SIG-M5 treated with dmso at 0.1 percent for 504 hours (cell line): ENCODE measurements around the gene DDX5.
A peak's percentile ranks its signal among the peaks of the same experiment; 100 is the strongest.
"Not testable (repeated sequence)": the region's sequence is repeated elsewhere in the genome, so short reads cannot be mapped to it uniquely, and the experiment has no call there.

ENCODE experiments used
- DNase-seq: peaks from one replicate; lab custom pipeline; 2025; ENCODE audit not compliant: unreplicated experiment; lab: John Stamatoyannopoulos, UW

The DDX5 gene

DNA sequence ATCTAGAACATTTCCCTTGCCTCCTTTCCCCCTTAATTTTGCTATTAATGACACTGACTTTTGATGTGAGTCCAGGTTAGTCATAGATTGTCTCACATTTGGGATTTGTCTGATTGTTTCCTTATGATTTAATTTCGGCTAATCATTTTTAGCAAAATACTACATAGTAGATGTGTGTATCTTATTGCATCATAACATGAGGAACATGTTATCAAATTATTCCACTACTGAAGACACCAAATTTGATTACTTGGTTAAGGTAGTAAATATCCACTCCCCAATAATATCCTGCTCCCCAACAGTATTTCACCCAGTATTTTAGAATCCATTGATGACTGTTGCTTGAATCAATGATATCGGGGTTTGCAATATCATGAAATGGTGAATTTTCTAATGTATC is 12.0 kb downstream of the DDX5 start:
- DNase-seq: no peak

DNA sequence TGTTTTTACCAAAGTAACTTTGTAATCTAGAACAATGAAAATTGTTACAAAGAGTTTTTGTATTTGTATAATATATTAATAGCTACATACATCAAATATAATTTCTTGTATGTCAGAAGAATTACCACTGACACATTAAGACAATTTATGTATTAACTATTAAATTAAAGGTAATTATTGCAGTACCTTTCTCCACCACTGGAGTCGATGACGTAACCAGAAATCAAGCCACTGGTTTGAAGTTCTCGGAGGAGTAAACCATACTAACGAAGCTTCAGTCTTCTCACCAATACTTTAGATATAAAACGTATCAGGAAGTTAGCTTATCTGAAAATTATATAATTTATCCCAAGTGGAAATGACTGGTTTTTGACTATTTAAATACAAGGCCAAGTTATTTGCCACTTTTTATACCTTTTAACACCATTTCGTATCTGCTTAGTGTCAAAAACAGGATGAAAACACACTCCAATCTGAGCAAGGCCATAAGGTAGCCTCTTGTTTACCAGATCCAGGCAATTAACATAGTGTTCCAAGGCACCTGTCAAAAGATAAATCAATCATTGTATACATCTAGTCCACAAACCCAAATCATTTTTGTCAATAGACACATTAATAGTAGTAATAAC is 13.5 kb downstream of the DDX5 start:
- DNase-seq: no peak

GRCh38 chr17:64491994-64492393 is 14.1 kb downstream of the DDX5 start:
- no peak for DNase-seq

GRCh38 chr17:64491034-64491860 is 14.8 kb downstream of the DDX5 start:
- peak; percentile 55 for DNase-seq

GRCh38 chr17:64488301-64488700 is 17.8 kb downstream of the DDX5 start:
- no peak for DNase-seq

- DNase-seq: no peak
Measured at GRCh38 chr17:64484380-64484779, 21.7 kb downstream of the DDX5 start.

DNA sequence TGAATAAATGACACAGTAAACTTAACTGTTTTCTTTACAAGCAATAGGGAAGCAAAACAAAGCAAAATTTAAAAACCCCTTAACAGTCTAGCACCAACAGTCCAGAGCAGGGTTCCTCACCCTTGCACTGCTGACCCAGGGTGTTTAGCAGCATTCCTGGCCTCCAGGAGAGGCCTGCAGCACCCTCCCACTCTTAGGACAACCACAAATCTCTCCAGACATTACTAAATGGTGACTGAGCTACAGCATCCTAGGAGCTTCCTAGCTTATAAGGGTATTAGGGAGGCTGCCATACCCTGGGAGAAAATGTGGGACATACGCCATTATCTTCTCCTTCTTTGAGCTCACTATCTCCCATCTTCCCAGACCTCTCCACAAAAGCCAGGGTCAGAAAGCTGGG is 25.1 kb downstream of the DDX5 start:
- no peak for DNase-seq

DNA sequence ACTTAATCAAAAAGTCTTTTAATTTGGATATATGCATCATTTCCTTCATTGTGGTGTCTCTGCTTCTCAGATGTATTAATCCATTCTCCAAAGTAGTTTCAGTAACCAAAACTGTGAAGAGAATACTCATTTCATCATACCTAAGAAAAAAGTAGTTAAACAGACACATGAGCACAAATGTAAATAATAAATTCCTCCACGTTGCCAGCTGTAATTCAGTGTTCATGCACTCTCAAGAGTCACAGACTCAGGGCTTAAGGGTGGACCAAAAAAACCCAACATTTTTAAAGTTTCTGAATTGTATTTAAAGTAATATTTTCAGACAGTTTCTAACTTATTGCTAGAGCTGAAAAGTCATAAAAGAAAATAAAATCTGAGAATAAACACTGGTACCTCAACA is 28.2 kb downstream of the DDX5 start:
- no peak for DNase-seq

DNA sequence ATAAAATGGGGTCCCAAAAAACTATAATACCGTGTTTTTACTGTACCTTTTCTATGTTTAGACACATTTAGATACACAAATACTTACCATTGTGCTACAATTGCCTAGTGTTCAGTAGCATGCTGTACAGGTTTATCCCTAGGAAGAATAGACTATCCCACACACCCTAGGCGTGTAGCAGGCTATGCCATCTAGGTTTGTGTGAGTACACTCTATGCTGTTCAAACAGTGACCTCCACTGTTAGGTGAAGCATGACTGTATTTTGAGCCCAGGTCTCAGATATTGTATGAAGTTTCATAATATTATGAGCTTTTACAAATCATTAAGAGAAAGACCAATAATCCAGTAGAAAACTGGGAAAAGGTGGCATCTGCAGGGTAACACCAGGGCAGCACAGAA is 33.5 kb downstream of the DDX5 start:
- DNase-seq: peak; percentile 14

DNA sequence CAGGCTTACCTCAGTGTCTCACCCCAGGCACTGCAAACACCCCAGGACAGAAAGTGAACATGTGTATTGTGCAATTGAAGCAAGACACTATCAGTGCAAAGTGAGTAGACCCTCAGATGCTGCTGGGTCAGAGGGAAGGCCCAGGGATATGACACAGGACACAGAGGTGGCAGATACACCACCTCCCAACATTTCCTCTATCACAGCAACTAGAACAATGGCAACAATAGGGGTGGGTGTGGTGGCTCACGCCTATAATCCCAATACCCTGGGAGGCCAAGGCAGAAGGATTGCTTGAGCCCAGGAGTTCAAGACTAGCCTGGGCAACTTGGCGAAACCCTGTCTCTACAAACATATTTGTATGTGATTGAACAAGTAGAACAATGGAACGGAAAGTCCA is 34.6 kb downstream of the DDX5 start:
- no peak for DNase-seq

- no peak for DNase-seq
Measured at GRCh38 chr17:64470625-64471024, 35.5 kb downstream of the DDX5 start.

GRCh38 chr17:64466834-64467233 is 39.3 kb downstream of the DDX5 start:
- not testable (repeated sequence) for DNase-seq

DNA sequence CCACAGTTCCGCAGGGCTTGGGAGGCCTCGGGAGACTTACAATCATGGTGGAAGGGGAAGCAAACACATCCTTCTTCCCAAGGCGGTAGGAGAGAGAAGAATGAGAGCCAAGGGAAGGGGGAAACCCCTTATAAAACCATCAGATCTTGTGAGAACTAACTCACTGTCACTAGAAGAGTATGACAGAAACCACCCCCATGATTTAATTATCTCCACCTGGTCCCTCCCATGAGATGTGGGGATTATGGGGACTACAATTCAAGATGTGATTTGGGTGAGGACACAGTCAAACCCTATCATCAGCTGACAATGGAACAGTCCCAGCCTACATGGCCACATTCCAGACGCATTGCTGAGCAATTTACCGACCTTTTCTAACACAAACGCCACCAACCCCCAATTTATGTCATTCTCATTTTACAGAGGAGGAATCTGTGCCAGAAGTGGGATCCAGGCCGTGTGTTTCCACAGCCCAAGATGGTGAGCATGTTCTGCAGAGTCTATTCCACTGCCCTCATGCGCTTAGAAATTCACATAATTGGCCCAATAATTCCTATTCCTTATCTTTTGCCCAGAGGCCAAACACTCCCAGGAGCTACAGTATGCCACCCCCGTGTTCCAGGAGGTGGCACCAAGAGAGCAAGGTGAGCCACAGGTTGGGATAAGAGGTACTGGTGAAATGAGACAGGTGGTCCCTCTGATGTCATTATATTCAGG is 39.9 kb downstream of the DDX5 start:
- no peak for DNase-seq

GRCh38 chr17:64461788-64462187 is 44.3 kb downstream of the DDX5 start:
- no peak for DNase-seq

DNA sequence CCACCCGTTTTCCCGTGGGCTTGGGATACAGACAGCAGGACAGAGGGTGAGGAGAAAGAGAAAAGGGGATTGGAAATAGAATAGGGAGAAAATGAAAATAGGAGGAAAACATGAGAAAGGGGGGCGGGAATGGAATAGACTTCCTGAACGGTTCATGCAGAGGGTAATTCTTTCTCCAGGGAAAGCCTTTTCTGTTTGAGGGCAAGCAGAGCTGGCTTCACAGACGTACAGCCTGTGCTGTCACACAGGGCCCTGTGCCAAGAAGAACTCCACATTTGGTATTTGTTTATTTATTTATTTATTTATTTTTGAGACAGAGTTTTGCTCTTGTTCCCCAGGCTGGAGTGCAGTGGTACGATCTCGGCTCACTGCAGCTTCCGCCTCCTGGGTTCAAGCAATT is 45.1 kb downstream of the DDX5 start:
- DNase-seq: no peak

DNA sequence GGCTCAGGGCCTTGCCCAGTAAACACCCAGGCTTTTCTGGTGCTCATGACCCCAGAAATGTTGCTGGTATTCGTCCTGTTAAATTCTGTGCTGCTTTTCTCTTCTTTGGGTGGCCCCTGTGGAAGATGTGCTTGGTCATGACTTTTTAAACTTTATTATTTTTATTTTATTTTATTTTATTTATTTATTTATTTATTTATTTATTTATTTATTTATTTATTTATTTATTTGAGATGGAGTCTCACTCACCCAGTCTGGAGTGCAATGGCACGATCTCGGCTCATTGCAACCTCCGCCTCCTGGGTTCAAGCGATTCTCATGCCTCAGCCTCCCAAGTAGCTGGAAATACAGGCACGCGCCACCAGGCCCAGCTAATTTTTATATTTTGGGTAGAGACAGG is 46.3 kb downstream of the DDX5 start:
- DNase-seq: not testable (repeated sequence)

- peak; percentile 12 for DNase-seq
Measured at GRCh38 chr17:64459284-64459747, 46.8 kb downstream of the DDX5 start.

DNA sequence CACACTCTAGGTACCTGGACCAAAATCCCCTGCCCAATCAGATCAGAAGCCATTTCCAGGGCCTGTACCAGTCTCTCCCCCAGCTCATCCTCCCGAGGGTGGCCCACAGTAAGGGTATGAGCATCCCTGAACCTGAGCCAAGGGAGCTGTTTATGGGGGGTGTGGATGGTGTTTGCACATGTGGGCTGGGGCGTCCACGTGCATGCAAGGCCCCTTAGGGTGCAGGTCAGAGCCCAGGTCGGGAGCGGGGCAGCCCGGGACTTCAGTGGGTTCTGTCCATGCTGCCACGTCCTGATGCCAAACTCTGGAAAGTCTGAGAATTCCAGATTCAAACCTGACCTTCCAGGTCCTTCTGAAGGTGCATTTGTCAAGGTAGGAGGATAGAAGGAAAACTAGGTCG is 47.3 kb downstream of the DDX5 start:
- no peak for DNase-seq

- no peak for DNase-seq
Measured at GRCh38 chr17:64457156-64457555, 48.9 kb downstream of the DDX5 start.

DNA sequence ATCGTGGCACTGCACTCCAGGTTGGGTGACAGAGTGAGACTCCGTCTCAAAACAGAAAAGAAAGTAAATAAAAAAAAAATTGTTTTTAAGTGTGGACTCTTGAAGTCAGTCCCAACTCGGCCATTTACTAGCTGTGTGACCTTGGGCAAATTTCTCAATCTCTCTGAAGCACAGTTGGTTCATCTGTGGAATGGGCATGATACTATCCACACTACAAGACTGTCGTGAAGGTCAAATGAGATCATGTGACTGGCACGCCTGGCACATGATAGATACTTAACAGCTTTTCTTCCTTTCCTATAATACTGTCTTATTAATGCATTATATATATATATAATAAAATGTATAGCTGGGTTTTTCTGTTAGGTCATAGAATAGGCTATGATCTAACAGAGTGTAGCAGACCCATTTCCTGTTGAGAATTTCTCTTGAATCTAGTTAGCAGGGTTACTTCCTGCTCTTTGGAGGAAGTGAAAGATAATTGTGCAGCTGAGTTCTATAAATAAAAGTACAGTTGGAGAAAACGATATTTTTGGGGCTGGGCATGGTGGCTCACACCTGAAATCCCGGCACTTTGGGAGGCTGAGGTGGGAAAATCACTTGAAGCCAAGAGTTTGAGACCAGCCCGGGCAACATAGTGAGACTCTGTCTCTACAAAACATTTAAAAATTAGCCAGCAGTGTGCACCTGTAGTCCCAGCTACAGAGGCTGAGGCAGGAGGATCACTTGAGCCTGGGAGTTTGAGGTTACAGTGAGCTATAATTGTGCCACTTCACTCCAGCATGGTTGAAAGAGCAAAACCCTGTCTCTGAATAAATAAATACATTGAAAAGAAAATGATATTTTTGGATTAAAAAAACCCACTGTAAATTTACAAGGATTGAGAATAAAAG is 49.9 kb downstream of the DDX5 start:
- peak; percentile 95 for DNase-seq

DNA sequence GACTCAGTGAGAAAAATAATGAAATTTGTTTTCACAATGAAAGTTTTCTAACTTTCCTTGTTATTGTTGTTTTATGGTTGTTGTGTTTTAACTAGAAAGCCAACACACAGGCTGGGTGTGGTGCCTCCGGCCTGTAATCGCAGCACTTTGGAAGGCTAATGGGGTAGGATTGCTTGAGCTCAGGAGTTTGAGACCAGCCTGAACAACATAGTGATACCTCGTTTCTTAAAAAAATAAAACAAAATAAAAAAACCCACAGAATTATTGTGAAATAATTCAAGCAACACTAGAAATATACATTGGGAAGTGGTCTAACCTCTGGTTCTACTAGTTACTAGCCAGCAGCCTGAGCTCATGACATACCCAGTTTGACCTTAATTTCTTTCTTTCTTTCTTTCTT is 56.5 kb downstream of the DDX5 start:
- peak; percentile 80 for DNase-seq
